ENCODE data around the gene AQP9.
"Not testable (repeated sequence)": the region's sequence is repeated elsewhere in the genome, so short reads cannot be mapped to it uniquely, and the experiment has no call there.

Gene AQP9, protein sequence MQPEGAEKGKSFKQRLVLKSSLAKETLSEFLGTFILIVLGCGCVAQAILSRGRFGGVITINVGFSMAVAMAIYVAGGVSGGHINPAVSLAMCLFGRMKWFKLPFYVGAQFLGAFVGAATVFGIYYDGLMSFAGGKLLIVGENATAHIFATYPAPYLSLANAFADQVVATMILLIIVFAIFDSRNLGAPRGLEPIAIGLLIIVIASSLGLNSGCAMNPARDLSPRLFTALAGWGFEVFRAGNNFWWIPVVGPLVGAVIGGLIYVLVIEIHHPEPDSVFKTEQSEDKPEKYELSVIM

GRCh38 chr15:58138106-58138505 is at the start of gene AQP9:
TSS of gene AQP9 (plus strand) at chr15:58138381. CDS start at chr15:58138566, 185 bp downstream.
- no peak for DNase-seq (ENCODE audit: low read depth in 2 of 3, low spot score in 1 of 3)

GRCh38 chr15:58095415-58095814 is 42.8 kb upstream of the AQP9 start:
- DNase-seq (ENCODE audit: low read depth in 2 of 3, low spot score in 1 of 3): no peak

- DNase-seq (ENCODE audit: low read depth in 2 of 3, low spot score in 1 of 3): no peak
These were observed 41.6 kb upstream of the AQP9 start for GRCh38 chr15:58096529-58097084.

DNA sequence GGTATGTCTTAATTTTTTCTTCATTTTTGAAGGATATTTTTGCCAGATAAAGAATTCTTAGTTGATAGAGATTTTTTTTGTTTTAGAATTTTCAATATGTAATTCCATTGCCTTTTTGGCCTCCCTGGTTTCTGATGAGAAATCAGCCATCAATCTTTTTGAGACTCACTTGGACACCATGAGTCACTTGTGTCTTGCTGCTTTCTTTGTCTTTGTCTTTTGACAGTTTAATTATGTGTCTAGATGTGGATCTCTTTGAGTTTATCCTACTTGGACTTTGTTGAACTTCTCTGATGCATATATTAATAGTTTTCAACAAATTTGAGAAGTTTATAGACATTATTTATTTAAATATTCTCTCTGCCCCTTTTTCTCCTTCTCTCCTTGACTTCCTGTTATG is 34.7 kb upstream of the AQP9 start:
- DNase-seq (ENCODE audit: low read depth in 2 of 3, low spot score in 1 of 3): no peak

GRCh38 chr15:58108117-58108516 is 30.1 kb upstream of the AQP9 start:
- no peak for DNase-seq (ENCODE audit: low read depth in 2 of 3, low spot score in 1 of 3)

DNA sequence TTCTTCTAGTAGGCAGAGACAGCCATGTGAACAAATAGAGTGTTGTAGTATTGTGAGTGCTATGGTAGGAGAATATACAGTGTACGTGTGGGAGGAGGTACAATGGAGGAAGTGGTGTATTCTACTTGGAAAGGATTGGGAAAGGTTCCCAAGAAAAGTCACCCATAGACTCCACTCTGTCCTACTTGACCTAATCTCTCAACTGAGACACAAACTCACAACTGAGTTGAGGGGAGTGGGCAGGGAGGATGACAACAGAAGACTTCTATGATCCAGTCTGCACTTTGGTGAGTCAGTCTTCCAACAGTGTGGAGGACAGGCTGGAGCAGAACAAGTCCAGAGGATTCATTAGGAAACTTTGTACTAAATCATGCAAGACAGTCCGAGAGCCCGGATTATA is 28.8 kb upstream of the AQP9 start:
- DNase-seq (ENCODE audit: low read depth in 2 of 3, low spot score in 1 of 3): no peak

DNA sequence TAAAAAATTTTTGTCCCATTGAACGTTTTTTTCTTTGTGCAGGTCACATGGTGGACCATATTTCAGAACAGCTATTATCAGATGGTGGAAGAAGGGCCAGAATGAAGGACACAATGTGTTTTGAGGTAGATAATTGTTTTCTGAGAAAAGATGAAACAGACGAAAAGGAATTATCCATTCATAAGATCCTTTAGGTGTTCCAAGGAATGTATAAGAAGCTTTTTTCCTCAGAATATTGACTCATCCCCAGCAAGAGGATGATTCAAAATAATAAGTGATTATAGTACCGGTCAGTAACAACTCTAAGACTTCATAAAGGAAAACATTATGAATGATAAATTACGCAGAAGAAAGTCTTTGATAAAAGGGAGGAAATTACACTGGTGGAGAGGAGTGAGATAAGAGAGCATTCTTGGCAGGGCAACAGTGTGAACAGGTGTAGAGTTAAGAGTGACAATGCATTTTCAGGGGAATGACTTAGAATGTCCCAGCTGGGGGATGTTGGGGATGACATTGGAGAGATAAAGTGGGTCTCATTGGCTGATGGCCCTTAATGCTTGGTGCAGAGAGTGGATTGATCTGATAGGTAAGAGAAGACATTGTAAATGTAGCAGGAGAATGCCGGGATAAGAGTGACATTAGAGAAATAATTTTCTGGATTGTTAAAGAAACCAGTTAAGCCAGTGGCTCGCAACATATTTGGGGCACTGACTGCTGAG is 27.0 kb upstream of the AQP9 start:
- DNase-seq (ENCODE audit: low read depth in 2 of 3, low spot score in 1 of 3): no peak

GRCh38 chr15:58111718-58112104 is 26.5 kb upstream of the AQP9 start:
- DNase-seq (ENCODE audit: low read depth in 2 of 3, low spot score in 1 of 3): no peak

DNA sequence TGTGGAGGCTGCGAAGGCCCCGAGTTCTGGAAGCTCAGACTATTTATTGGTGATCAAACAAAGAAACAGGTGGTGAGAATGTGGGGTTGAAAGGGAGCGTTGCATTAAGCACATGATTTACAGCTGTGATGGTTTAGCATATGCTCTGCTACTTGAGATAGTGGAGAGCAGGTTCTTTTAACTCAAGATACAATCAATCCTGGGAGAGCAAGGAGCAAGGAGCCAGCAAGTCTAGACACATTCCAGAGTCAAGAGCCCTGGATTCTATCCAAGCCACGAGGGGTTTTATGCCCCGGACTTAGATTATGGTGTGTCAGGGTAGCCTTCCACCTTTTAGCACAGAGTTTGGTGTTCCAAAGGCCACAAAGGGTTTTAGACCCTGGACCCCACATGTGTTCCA is 24.8 kb upstream of the AQP9 start:
- not testable (repeated sequence) for DNase-seq (ENCODE audit: low read depth in 2 of 3, low spot score in 1 of 3)

DNA sequence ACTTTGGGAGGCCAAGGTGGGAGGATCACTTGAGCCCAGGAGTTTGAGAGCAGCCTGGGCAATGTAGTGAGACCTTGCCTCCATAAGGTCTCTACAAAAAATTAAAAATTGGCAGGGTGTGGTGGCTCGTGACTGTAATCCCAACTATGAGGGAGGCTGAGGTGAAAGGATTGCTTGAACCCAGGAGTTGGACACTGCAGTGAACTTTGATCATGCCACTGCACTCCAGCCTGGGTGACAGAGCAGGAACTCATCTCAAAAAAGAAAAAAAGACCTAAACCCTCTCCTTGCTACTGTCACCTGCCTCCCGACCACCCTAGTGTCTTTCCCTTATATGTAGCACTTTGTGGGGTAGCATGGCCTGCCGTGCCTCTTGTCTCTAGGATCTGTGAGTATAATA is 23.8 kb upstream of the AQP9 start:
- no peak for DNase-seq (ENCODE audit: low read depth in 2 of 3, low spot score in 1 of 3)

GRCh38 chr15:58114812-58115211 is 23.4 kb upstream of the AQP9 start:
- no peak for DNase-seq (ENCODE audit: low read depth in 2 of 3, low spot score in 1 of 3)

GRCh38 chr15:58115692-58116091 is 22.5 kb upstream of the AQP9 start:
- DNase-seq (ENCODE audit: low read depth in 2 of 3, low spot score in 1 of 3): no peak

GRCh38 chr15:58117619-58118018 is 20.6 kb upstream of the AQP9 start:
- DNase-seq (ENCODE audit: low read depth in 2 of 3, low spot score in 1 of 3): no peak

DNA sequence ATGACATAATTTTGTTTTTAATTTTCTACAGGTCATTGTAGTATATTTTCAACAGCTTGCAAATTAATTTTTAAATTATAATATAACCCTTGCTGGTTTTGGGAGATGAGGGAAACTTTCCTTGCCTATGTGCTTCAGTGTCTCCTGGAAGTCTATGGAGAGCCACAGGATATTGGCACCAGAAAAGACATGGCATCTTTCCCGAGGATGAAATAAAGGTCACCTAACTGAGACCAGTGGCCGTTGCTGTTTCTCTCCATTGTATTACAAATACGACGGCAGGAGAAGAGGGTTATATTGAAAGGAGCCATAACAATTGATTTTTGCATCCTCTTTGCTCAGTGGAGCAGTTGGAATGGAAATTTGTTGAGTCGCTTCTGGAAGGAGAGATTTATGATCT is 19.9 kb upstream of the AQP9 start:
- DNase-seq (ENCODE audit: low read depth in 2 of 3, low spot score in 1 of 3): no peak

- DNase-seq (ENCODE audit: low read depth in 2 of 3, low spot score in 1 of 3): no peak
These were observed 19.2 kb upstream of the AQP9 start for GRCh38 chr15:58119016-58119415.

GRCh38 chr15:58124585-58124984 is 13.6 kb upstream of the AQP9 start:
- no peak for DNase-seq (ENCODE audit: low read depth in 2 of 3, low spot score in 1 of 3)

- no peak for DNase-seq (ENCODE audit: low read depth in 2 of 3, low spot score in 1 of 3)
These were observed 12.8 kb upstream of the AQP9 start for GRCh38 chr15:58125333-58125732.

DNA sequence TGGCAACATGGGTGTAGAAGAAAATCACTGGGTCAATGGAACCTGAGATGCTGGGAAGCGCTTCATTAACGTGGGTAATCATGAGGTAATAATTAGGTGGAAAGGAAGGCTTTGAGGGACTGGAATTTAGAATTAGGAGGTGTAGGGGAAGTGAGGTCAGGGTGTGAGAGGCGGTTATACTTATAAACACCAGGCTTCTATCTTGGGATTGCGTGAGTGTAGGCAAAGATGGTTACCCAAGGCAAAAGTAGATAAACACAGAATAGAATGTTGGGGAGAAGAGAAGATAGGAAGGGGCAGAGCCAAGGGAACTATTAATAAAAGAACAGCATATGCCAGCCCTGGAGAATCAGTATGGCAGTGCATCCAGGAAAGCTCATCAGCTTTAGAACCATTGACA is 3.3 kb upstream of the AQP9 start:
- DNase-seq (ENCODE audit: low read depth in 2 of 3, low spot score in 1 of 3): no peak

- DNase-seq (ENCODE audit: low read depth in 2 of 3, low spot score in 1 of 3): no peak
These were observed 2.5 kb upstream of the AQP9 start for GRCh38 chr15:58135511-58136174.

GRCh38 chr15:58136731-58137130 is 1.4 kb upstream of the AQP9 start:
- no peak for DNase-seq (ENCODE audit: low read depth in 2 of 3, low spot score in 1 of 3)

GRCh38 chr15:58137686-58138085 is 495 bp upstream of the AQP9 start:
- no peak for DNase-seq (ENCODE audit: low read depth in 2 of 3, low spot score in 1 of 3)
